Renal pelvis (tissue), 4 donors: ENCODE measurements around the gene JDP2. TPM values are rescaled to one million over a fixed set of nuclear protein-coding genes. Genes with fewer than 3 reads are reported as not detected.

ENCODE experiments used
- DNase-seq: peaks from one replicate; pipeline ENCODE4 v3.0.0-alpha.2; 2013
- polyA plus RNA-seq, 3 donors: library from polyadenylated mRNA; unstranded; fragments of 120-200 nt; gene quantifications; one replicate each; pipeline ENCODE4 v1.2.1, GENCODE V29; 2013; ENCODE audit not compliant: insufficient read length in 3 of 3

The JDP2 gene
- polyA plus RNA-seq, 3 donors: 21.3 to 24.2 (median 21.7) TPM

DNA sequence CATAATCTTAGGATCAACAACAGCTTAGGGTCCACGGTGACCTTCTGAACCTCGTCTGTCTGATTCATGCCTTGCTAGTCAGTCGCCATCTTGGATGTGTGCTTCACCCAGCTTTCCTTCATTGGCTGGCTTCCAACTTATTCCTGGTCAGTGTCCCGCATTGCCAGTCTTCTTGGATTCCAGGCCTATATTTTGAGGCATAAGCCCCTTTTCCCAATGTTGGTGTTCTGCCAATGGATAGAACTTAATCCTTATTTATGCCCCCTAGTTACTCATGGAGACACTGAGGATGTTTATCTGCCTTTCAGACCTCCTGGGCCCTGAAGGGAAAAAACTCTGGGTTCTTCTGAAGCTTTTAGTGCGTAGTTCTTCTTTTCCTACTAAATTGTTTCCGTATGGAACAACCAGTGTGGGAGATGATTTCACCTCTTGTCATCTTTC lies 5.8 kb downstream of the JDP2 start:
- no peak for DNase-seq

DNA sequence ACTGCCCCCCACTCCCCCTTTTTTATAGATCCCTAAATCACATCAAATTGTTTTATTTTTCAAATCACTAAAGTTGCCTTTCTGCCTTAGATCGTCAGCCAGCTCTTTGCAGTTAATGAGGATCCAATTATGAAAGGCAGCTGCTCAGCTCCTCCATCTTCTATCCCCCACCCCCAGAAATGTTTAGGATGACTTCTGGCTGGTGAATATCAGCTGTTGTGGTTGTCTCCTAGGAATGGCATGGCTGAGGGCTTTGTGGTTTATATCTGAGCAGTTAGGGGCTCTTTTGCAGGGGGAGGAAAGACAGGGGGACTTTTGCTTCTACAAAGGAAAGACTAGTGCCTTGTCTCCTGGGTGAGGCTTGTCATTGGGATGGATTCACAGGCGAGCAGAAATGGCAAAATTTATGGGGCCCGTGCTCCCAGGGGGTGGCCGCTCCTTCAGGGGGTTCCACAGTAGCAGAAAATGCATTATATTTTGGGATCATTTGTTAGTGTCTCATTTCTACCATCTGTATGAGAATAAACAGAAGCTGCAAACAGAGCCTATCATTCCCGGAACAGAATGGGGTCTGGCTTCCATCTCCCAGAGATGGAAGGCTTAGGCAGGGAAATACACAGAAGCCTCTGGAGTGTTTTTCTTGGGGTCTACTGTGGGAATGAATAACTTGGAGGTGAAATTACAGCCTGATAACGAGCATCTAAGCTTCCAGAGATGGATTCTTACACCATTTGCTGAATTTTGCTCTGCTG lies 6.5 kb downstream of the JDP2 start:
- no peak for DNase-seq

DNA sequence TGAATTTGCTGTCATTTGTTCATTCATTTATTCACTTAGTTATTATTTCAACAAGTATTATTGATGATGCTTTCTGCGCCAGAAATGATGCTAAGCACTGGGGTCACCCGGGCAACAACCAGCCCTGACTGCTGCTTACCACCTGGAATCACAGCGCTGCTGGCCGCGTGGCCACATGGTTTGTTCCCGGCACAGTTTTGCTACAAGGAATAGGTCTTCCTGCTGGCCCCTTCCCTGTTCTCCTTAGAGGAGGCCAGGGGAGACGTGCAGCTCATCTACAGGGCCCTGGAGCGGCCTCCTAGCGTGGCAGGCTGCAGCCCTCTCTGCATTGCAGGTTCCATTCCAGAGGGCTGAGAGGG lies 7.0 kb downstream of the JDP2 start:
- no peak for DNase-seq

DNA sequence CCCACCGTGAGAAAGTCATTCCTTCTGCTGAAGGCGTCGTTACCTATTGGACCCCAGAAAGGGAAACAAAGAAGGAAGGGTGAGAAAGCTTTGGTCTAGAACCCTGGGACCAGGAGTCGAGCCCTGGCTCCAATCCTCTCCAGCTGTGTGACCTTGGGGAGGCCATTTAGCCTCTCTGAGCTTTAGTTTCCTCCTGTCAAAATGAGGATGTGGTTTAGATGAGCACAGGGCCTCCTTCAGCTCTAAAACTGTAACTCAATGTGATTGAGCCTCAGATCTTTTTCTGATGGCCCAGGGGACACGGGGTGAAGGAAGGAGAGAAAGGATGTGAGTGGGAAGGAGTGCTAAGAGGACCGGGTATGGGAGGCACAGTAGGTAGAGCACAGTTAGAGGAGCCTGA lies 7.7 kb downstream of the JDP2 start:
- DNase-seq: no peak

DNA sequence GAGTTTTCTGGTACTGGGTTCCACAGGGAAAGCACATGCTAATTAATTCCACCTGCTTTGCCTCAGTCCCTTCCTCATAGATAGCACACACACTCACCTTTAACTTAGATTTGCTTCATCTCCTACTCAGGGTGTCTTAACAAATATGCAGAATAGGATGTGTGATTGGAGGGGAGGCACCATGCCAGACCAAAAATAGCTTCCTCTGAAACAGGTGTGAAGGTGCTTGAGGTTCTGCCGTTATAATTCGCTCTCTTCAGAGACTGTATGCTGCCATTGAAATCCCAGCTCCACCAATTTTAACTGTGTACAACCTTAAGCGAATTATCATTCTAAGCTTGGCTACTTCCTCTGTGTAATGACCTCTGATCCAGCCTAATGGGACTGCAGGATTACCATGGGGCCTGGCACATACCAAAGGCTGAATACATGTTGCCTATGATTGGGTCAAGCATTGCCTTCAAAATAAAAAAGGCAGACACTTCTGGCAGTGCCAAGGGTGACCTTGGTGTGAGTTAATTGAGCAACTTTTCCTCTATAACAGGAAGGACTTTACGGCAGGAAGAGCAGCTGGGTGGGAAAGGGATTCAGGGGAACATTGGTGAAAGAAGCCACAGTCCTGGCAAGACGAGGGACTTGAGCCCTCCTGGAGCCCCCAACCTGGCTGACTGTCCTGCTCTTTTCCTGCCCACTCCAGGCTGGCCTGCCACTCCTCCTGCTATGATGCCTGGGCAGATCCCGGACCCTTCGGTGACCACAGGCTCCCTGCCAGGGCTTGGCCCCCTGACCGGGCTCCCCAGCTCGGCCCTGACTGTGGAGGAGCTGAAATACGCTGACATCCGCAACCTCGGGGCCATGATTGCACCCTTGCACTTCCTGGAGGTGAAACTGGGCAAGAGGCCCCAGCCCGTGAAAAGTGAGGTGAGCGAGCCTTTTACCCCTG lies 9.7 kb downstream of the JDP2 start:
- DNase-seq: no peak

DNA sequence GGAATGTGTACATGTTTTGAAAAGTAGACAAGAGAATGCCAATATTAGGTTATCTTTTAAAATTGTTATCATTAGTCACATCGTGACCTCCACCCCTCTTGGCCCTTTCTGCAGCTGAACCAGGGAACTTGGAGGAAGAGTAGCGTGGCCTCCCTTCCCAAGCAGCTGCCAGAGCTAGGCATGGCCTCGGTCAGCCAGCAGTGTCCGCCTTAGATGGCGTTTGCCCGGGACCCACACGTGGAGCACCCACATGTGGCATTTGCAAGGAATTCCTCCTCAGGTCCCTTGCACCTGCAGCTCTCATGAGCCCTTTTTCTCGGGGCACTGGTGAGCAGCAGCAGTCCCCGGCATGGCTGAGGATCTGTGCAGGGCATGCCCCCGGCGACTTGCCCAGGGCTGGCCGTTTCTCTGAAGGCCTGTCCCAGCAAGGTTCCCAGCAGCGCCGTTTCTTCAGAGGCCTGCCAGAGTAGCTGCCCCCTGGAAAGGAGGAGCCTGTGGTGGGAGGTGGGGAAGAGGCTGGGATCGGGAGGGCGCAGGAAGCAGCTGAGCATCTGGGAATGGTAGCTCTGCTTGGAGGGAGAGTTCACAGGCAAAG lies 10.8 kb downstream of the JDP2 start:
- no peak for DNase-seq

DNA sequence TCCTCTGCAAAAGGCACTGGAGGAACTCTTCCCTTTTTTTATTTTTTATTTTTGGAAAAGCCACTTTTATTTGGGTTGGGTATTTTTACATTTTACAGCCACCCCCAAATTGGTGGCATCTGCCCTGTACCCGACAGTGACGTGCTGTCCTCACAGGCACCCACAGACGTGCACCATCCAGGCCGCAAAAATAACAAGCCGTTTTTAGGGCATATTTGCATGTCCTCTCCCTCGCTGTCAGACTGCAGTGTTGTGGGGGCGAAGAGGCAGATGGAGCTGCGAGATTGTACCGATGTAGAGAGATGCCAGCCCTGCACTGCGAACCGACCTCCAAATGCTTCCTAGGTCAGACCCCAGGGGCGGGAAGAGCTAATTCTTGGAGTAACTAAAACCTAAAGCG lies 12.2 kb downstream of the JDP2 start:
- no peak for DNase-seq

DNA sequence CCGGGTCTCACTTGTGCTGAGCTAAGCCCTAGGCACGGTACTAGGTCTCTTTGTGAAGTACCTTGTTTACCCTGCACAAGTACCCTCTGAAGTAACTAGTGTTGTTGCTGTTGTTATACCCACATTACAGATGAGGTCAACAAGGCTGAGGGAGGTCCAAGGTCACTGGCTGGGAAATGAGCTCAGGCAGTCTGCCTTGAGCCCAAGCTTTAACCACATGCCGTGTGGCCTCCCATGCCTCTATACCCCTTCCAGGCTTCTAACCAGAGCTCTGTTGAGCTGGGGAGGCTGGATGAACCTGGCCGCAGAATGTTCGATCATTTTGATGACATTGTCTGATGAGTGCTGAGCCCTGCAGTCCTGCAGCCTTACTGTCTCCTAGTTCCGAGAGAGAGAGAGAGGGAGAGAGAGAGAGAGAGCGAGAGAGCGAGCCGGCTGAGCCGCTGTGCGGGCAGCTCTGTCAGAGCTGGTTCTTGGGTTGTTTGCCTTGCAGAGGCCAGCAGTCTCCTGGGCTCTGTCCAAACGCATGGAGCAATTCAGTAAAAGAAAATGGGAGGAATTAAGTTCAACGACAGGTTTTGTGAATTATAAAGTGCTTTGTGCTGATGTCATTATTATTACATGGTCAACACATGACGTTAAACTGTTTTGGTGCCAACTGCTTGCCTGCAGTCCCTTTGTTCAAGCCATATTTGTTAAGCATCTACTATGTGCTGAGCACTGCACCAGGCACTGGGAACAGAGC lies 13.1 kb downstream of the JDP2 start:
- no peak for DNase-seq

DNA sequence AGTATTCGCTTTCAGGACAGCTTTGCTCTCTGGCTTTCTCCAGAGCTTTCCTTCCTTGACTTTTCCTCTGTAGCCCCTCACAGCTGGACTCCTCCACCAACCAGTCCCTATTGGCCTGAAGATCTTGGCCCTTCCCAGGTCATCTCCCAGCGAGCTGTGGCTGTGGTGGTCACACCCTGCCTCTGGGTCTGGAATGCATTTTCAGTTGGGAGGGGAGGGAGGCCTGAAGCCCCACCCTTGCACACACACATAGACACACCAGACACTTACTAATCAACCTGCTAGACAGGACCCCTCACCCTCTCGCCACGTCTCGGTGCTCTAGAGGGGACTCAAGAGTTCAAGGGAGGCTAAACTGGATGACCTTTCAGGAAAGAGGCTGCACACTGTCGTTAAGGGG lies 13.9 kb downstream of the JDP2 start:
- no peak for DNase-seq

DNA sequence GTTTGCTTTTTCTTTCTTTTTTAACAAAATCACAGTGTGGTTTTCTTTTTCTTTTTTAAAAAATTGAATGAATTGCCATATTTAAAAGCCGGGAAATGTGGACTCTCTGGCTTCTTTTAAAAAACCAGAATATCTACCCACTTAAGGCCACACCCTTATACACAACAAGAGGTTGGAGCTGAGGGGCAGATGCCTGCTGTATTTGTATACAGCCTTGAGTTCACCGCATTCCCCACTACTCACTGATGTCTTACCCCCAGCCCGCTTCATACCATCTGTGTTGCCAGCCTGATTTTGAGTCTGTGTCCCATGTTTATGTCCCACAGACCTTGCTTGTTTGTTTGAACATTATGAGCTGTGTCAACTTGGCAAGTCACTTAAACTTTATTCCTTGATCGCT lies 14.3 kb downstream of the JDP2 start:
- DNase-seq: no peak

DNA sequence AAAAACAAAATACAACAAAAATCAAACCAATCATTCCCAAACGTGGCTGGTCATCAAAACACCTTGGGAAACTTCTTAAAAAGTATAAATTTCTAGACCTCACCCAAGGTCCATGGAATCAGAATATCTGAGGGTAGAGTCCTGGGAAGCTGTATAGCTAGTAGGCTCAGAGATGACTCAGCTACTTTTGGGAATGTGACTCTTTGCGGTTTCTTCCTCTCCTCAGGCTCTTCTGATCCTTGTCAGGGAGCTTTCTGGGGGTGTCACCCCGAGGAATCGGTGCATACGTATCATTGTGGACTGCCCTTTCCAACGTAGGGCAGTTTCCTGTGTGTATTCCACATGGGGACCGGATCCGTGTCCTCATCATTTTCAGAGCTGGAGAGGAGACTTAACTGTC lies 14.8 kb downstream of the JDP2 start:
- no peak for DNase-seq

DNA sequence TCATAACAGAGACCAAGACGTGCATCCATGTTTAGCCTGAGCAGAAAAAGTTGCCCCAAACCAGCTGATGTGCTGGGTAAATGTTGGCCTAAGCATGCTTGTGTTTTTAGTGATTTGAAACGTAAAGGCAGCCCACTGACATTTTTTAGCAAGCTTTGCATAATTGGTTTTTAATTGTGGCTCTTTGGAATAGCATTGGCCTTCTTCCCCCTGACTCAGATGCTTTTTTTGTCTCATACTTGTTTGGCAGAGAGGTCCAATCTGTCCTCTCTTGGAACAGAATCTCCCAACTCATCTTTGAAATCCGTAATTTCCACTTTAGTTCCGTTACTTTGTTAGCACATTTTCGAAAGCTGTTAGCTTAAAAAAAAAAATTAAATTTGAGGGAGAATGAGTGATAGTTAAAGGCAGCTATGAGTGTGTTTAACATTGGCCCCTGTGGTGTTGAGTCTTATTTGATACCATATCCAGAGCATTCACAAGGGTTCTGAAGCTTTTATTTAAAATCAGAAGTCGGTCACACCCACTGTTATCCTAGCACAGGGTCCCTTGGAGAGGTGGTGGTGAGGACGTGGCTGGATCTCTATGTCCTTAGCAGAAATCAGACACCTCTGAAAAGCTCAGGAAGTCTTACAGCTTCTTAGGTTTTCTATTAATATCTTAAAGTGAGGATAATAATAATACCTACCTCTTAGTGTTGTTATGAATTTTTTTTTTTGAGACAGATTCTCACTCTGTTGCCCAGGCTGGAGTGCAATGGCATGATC lies 15.6 kb downstream of the JDP2 start:
- DNase-seq: no peak

DNA sequence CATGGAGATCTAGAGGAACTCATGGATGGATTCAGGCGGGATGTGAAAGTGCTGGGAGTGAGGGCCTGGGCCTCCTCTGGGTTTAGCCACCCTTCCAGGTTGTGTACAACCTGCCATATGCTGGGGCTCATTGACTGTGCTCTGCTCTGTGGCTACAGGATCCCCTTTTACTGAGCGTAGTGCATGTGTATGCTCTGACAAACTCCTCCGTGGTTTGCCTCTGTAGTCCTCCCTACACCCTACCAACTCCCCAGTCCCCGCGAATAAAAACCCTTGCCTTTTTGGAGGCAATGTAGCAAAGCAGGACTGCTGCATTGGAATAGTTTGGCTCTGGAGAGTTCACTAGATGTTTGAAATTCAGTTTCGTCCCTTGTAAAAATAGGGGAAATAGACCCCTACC lies 17.4 kb downstream of the JDP2 start:
- DNase-seq: no peak

DNA sequence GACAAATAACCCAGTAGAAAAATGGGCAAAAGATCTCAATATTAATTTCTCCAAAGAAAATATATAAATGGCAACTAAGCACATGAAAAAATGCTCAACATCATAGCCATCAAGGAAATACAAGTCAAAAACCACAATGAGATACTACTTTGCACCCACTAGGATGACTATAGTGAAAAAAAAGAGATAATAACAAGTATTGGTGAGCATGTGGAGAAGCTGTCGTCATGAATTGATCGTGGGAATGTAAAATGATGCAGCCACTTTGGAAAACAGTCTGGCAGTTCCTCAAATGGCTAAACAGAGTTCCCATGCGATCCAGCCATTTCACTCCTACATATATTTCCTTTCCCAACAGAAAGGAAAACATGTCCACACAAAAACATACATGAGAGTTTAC lies 18.1 kb downstream of the JDP2 start:
- DNase-seq: no peak

DNA sequence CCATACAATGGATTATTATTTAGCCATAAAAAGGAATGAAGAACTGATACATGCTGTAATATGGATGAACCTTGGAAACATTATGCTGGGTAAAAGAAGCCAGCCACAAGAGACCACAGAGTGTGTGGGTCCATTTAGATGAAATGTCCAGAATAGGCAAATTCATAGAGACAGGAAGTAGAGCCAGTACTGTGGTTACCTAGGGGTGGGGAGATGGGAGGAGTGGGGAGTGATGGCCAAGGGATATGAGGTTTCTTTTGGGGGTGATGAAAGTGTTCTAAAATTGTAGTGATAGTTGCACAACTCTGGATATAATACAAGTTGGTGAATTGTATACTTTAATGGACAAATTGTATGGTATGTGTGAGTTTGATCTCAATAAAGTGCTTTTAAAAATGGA lies 18.6 kb downstream of the JDP2 start:
- no peak for DNase-seq

DNA sequence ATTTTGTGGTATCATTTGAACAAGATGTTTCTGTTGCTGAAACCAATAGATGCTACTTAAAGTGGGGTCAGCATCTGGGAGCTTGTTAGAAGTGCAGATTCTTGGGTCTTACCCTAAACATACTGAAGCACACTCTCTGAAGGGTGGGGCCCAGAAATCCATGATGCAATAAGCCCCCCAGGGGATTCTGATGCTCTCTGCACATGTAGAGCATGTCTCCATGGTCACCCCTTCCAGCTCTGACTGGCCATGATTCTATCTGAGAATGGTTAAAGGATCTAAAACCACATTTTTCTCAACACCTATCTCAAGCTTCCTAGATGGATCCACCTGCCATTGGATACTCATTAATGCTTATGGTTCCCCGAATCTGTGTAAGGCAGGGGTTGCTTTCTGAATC lies 20.4 kb downstream of the JDP2 start:
- no peak for DNase-seq

DNA sequence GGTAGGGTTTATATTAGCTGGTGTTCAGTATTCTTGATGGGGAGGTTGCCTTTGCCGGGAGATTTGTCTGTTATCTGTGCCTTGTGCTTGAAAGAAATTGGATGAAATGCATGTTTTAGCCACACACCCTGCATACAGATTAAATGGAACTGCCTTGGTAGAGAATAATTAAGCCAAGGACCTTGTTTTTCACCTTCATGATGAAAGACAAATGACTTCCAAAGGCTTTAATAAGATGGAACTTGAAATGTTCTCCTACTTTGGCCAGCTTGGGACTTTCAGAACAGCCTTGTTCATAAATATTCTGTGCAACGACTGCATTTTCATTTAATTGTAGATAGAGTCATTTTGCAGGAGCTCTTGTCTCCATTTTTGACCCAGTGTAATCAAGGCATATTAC lies 21.2 kb downstream of the JDP2 start:
- no peak for DNase-seq

DNA sequence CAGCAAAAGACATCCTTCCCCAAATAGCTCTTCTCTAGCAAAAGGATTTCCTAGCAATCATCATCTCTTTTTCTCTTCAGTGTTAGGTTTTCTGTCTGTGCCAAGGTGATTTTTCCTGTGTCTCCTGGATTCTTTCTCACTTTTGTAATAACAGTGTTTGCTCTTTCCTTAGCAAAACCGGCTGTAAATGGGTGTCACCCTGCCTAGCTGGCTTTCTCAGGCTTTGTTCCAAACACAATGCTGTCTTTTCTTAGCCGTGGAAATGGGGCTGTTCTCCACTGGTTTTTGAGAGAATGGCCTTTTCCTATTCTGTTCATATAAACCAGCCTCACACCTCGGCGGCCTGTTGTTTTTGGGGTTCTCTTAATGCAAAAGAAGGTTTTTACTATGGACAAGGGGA lies 21.9 kb downstream of the JDP2 start:
- DNase-seq: no peak

DNA sequence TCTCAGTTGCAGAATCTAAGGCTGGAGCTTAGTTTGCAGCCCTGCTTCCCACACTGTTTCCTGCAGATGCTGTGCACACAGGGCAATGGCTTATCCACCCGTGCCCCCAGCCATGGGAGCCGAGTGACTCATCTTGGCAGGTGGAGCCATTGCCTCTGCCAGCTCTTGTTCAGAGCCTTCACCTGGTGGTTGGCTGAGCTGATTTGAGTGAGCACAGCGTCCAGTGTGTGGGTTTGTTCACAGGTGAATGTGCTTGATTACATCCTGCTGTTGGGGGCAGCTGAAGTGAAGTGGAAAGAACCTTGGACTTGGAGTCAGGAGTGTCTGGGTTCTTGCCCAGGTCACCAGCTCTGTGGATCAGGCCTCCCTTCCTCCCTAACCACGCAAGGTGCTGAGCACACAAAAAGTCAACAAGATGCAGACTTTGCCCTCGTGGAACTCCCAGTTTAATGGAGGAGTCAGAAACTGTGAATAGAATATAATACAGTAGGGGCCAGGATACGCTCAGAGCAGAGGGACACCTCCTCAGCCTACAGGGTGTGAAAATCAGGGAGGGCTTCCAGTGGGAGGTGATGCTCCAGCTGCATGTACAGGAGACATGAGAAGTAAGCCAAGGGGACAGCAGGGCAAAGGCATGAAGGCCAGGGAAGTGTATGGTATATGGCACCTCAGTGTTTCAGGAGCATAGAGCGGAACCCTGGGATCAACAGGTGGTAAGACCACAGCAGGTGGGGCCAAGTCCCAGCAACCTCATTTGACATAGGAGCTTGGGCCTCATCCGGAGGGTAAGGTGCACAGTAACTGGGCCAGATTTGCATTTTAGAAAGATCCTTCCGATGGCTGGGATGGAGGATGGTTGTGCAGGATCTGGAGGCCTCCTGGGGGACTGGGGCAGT lies 22.8 kb downstream of the JDP2 start:
- DNase-seq: no peak

DNA sequence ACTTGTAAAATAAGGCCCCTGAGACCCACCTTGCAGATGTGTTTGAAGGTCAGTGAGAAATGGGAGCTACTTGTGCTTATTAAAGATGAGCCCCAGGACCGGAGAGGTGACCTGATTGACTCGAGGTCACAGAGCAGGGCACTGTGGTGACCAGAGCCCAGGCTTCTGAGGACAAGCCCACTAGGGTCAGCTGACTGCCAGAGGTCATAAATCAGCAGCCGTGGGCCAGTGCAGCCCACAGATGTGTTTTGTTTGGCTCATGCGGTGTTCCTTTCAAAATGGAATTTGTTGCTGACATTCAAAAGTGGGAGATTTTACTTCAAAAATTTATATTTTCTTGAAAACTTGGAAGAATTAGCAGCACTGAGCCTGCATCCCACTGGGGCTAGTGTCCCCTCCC lies 24.5 kb downstream of the JDP2 start:
- DNase-seq: no peak
